HEK293 (cell line): ENCODE measurements around the gene ME3.

Source experiments
- KLF10 ChIP-seq: fragments of 450-650 bp; IDR thresholded peaks from 2 replicates; pipeline ENCODE4 v1.5.1; 2018; ENCODE audit warnings: missing biosample characterization, mild to moderate bottlenecking, missing genetic modification characterization
- MYNN ChIP-seq: fragments of 450-650 bp; formaldehyde crosslinking; IDR thresholded peaks from 2 replicates; pipeline ENCODE4 v1.5.1; 2016; ENCODE audit warnings: missing biosample characterization, missing genetic modification characterization, borderline replicate concordance
- YY1 ChIP-seq: fragments of 450-650 bp; formaldehyde crosslinking; IDR thresholded peaks from 2 replicates; pipeline ENCODE4 v1.5.1; 2018; ENCODE audit warnings: missing biosample characterization, missing genetic modification characterization
- ZNF2 ChIP-seq: fragments of 450-650 bp; formaldehyde crosslinking; IDR thresholded peaks from 2 replicates; pipeline ENCODE4 v1.5.1; 2016; ENCODE audit warnings: missing biosample characterization, missing genetic modification characterization
- ZNF202 ChIP-seq: fragments of 450-650 bp; formaldehyde crosslinking; IDR thresholded peaks from 2 replicates; pipeline ENCODE4 v1.5.1; 2016; ENCODE audit warnings: missing biosample characterization, missing genetic modification characterization, borderline replicate concordance
- ZNF561 ChIP-seq: fragments of 450-650 bp; IDR thresholded peaks from 2 replicates; pipeline ENCODE4 v1.5.1; 2018; ENCODE audit warnings: missing biosample characterization, missing genetic modification characterization, borderline replicate concordance
- ZNF768 ChIP-seq: fragments of 450-650 bp; formaldehyde crosslinking; IDR thresholded peaks from 2 replicates; pipeline ENCODE4 v1.5.1; 2018; ENCODE audit warnings: missing biosample characterization, mild to moderate bottlenecking, missing genetic modification characterization
- TF ChIP-seq, protein P1 (sequence below): fragments of 450-650 bp; formaldehyde crosslinking; IDR thresholded peaks from 2 replicates; pipeline ENCODE4 v1.5.1; 2016; ENCODE audit warnings: missing biosample characterization, missing genetic modification characterization
- TF ChIP-seq, protein P2 (sequence below): fragments of 450-650 bp; formaldehyde crosslinking; optimal IDR thresholded peaks from 2 replicates; pipeline ENCODE3; 2016; ENCODE audit warnings: missing biosample characterization, mild to moderate bottlenecking, missing genetic modification characterization
- TF ChIP-seq, protein P3 (sequence below): fragments of 450-650 bp; formaldehyde crosslinking; IDR thresholded peaks from 2 replicates; pipeline ENCODE4 v1.5.1; 2016; ENCODE audit warnings: missing biosample characterization, missing genetic modification characterization

DNA sequence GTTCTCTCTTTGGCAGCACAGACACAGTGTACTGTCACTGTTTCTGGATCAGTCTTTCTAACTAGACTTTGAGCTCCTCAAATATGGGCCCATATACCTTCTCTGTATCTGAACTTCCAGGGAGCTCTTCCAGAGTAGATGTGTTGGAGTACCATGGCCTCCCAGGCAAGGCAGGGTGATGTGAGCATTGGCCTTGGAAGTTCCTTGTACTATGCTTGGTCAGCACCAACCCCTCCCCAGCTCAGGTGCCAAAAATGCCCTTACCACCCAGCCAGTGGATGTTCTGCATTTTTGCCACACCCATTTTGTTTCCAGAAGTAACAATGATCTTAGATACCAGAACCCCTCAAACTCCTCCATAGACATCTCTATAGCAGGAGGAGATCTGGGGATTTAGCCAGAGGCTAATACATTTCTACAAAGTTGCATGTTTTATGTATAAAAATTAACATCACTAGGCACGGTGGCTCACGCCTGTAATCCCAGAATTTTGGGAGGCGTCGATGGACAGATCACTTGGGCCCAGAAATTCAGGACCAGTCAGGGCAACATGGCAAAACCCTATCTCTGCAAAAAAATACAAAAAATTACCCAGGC, 165.1 kb downstream of the ME3 start:
- TF ChIP-seq, protein P1, sequence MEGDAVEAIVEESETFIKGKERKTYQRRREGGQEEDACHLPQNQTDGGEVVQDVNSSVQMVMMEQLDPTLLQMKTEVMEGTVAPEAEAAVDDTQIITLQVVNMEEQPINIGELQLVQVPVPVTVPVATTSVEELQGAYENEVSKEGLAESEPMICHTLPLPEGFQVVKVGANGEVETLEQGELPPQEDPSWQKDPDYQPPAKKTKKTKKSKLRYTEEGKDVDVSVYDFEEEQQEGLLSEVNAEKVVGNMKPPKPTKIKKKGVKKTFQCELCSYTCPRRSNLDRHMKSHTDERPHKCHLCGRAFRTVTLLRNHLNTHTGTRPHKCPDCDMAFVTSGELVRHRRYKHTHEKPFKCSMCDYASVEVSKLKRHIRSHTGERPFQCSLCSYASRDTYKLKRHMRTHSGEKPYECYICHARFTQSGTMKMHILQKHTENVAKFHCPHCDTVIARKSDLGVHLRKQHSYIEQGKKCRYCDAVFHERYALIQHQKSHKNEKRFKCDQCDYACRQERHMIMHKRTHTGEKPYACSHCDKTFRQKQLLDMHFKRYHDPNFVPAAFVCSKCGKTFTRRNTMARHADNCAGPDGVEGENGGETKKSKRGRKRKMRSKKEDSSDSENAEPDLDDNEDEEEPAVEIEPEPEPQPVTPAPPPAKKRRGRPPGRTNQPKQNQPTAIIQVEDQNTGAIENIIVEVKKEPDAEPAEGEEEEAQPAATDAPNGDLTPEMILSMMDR (tag by site-specific recombination), result no peak
- no peak for TF ChIP-seq ZNF2
- TF ChIP-seq, protein P2, sequence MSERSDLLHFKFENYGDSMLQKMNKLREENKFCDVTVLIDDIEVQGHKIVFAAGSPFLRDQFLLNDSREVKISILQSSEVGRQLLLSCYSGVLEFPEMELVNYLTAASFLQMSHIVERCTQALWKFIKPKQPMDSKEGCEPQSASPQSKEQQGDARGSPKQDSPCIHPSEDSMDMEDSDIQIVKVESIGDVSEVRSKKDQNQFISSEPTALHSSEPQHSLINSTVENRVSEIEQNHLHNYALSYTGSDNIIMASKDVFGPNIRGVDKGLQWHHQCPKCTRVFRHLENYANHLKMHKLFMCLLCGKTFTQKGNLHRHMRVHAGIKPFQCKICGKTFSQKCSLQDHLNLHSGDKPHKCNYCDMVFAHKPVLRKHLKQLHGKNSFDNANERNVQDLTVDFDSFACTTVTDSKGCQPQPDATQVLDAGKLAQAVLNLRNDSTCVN (tag by site-specific recombination), result no peak
- TF ChIP-seq ZNF561 (tag by site-specific recombination), result no peak
- no peak for TF ChIP-seq ZNF202 (tag by site-specific recombination)
- TF ChIP-seq YY1 (tag by site-specific recombination), result no peak
- no peak for TF ChIP-seq ZNF768 (tag by site-specific recombination)
- TF ChIP-seq, protein P3, sequence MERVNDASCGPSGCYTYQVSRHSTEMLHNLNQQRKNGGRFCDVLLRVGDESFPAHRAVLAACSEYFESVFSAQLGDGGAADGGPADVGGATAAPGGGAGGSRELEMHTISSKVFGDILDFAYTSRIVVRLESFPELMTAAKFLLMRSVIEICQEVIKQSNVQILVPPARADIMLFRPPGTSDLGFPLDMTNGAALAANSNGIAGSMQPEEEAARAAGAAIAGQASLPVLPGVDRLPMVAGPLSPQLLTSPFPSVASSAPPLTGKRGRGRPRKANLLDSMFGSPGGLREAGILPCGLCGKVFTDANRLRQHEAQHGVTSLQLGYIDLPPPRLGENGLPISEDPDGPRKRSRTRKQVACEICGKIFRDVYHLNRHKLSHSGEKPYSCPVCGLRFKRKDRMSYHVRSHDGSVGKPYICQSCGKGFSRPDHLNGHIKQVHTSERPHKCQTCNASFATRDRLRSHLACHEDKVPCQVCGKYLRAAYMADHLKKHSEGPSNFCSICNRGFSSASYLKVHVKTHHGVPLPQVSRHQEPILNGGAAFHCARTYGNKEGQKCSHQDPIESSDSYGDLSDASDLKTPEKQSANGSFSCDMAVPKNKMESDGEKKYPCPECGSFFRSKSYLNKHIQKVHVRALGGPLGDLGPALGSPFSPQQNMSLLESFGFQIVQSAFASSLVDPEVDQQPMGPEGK (tag by site-specific recombination), result no peak
- TF ChIP-seq KLF10 (tag by site-specific recombination), result no peak
- no peak for TF ChIP-seq MYNN
